Kidney (tissue), 14 donors: ENCODE results near the gene UBTF. TPM values are rescaled to one million over a fixed set of nuclear protein-coding genes. Genes with fewer than 3 reads are reported as not detected.

ENCODE experiments used
- DNase-seq, 5 donors: peaks; one replicate each; pipeline ENCODE4 v3.0.0-alpha.2; 2013 to 2020
- FAIRE-seq: peaks from 2 replicates; lab custom pipeline; 2012; peaks lifted over from hg19 to GRCh38; lab: Jason Lieb, UNC
- H3K27ac ChIP-seq, 2 donors: one replicate each; pipeline ENCODE4 v1.7.0; 2013; ENCODE audit warnings: low read depth in 2 of 2, low read length in 2 of 2, inconsistent platforms in 1 of 2
- H3K27me3 ChIP-seq: one replicate; pipeline ENCODE4 v1.7.1; 2013; ENCODE audit warnings: low read length, inconsistent platforms; ENCODE audit not compliant: control insufficient read depth, insufficient read depth
- H3K36me3 ChIP-seq, 3 donors: one replicate each; pipeline versions ENCODE4 v1.7.0 to v1.7.1; 2013; ENCODE audit warnings: low read length in 3 of 3, control low read depth in 1 of 3, inconsistent platforms in 1 of 3; ENCODE audit not compliant: insufficient read depth in 3 of 3, control insufficient read depth in 2 of 3
- H3K4me1 ChIP-seq, 3 donors: one replicate each; pipeline versions ENCODE4 v1.7.0 to v1.7.1; 2013; ENCODE audit warnings: low read length in 3 of 3, inconsistent platforms in 1 of 3, low read depth in 1 of 3; ENCODE audit not compliant: control insufficient read depth in 2 of 3, insufficient read depth in 2 of 3
- H3K4me3 ChIP-seq, 3 donors: one replicate each; pipeline versions ENCODE4 v1.7.0 to v1.8.1; 2013; ENCODE audit warnings: low read length in 3 of 3, control low read depth in 1 of 3, inconsistent platforms in 1 of 3
- H3K9ac ChIP-seq, 3 donors: one replicate each; pipeline versions ENCODE4 v1.7.0 to v1.7.1; 2013; ENCODE audit warnings: low read length in 3 of 3, control low read depth in 1 of 3, inconsistent platforms in 1 of 3
- H3K9me3 ChIP-seq, 3 donors: one replicate each; pipeline versions ENCODE4 v1.7.0 to v1.7.1; 2013; ENCODE audit warnings: low read length in 3 of 3, control low read depth in 1 of 3, inconsistent platforms in 1 of 3; ENCODE audit not compliant: control insufficient read depth in 2 of 3, insufficient read depth in 1 of 3
- intact Hi-C: fragments of 100-400 bp; cut with DNase I; formaldehyde crosslinking; loops from one replicate; pipeline ENCODE4 v1.11.1; 2022
- polyA plus RNA-seq: library from polyadenylated mRNA; stranded (reverse); fragments of 350-450 nt; fragmentation: Illumina TruSeq; extraction: RNeasy Lipid Tissue Mini Kit (QIAGEN cat#74804); gene quantifications from one replicate; pipeline ENCODE4 v1.2.3, GENCODE V29; 2014; ENCODE audit warnings: low read depth, low replicate concordance; ENCODE audit not compliant: insufficient read depth
- total RNA-seq: library from RNA; stranded (reverse); fragmentation: NEBNext Ultra II Directional; extraction: Animal tissue kit (Norgen Biotek cat#: 25700); gene quantifications from one replicate; pipeline ENCODE4 v1.2.1, GENCODE V29; 2021
- TF ChIP-seq, protein P1 (sequence below): IDR thresholded peaks from 3 replicates; pipeline ENCODE4 v1.5.1; 2012; ENCODE audit warnings: mild to moderate bottlenecking, moderate library complexity, borderline replicate concordance; ENCODE audit not compliant: insufficient read depth; ENCODE audit errors: extremely low read depth
- donor health status: control.
- donor health status: control.
- donor health status: control.
- donor health status: control.
- donor health status: control.
- donor health status: DM: yes; HTN: yes; CAD: no.
- donor health status: Normal renal cell carcinoma (clear cell type).

UBTF gene
- total and polyA plus RNA-seq, 2 donors from 2014 or later: 46.1 to 98.8 TPM

DNA sequence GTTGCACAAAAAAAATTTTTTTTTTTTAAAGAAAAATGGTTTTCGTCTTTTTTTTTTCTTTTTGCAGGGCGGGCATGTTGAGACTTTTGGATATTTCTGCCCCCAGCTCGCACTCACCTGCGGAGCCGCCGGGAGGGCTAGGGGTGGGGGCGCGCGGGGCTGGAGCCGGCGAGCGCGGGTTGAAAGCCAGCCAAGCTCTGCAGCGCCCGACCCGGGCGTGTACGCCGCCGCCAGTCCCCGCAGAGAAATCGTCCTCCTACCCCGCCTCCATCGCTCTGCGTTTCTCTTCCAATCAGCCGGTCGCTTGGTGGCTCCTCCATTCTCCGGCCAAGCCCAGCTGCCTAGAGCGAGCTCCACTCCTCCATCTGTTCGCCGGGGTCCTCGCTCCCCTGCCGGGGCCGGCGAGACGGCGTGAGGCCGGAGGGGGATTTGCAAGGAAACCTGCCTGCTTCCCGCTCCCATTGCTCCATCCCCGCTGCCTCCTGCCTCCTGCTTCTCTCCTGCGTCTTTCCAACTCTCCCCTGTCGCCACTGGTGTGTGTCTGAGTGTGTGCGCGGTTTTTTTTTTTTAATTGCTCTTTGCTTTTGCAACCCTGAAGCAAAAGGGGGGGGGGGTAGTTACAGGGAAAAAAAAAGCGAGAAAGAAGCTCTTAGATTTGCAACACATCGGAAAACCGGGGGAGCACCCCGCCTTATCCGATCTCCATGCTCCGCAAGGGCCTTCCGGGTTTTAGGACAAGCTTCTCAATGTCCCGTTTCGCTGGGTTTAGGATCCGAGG, 1.8 kb upstream of the UBTF start:
- intact Hi-C loops: no loop called here
- peak; percentile 84 to 93 (median 90) for DNase-seq

DNA sequence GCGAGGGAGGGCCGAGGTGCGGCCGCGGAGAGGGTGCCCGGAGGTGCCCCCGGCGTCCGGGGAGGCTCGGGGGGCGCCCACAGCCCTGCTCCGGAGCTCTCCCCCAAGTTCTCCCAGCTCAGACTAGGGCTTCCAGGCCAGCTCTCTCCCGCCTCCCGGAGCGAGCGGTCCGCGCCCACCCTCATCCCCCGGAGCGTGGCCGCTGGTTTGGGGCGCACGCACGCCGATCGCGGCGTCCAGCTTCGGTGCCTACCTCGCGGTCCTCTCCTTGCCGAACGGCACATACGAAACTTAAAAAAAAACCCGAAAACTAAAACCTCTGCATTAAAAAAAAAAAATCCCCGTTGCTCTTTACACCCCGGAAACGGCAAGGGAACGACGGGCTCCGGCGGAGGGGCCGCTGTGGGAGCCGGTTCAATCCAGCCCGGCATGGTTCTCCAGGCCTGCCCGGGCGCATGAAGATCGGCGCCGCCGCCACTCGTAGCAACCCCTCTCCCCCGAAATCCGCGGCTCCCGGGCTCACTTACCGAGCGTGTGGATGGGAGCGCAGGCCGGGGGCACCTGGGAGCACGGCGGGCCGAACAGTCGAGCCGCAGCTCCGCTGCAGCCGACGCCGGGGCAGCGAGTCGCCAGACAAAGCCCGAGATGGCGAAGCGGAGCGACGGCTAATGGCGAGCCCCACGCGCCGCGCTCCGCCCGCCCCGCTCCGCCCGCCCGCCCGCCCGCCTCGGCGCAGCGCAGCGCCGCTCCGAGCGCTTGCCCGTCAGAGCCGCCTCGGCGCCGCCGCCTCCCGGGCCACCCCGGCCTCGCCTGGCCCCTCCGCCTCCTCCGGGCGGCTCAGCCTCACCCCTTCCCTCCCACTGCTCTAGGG, 973 bp upstream of the UBTF start:
- FAIRE-seq: no peak
- peaks cover 6 to 35% (median 30%) of the 10 kb centered on the region in 3 donors for H3K4me1 ChIP-seq
- no peaks in the 10 kb centered on the region for H3K27me3 ChIP-seq
- peak overlapping the region; percentile 95 for H3K27ac ChIP-seq
- peak overlapping the region; percentile 53 to 83 (median 74) for H3K4me3 ChIP-seq
- intact Hi-C loops: no loop called here
- peaks cover 14 to 16% (median 15%) of the 10 kb centered on the region in 3 donors for H3K36me3 ChIP-seq
- peak overlapping the region in 2 of 3 donors; percentile 90 to 91 for H3K9ac ChIP-seq
- DNase-seq: peak; percentile 59 to 88 (median 73)
- TF ChIP-seq, protein P1, sequence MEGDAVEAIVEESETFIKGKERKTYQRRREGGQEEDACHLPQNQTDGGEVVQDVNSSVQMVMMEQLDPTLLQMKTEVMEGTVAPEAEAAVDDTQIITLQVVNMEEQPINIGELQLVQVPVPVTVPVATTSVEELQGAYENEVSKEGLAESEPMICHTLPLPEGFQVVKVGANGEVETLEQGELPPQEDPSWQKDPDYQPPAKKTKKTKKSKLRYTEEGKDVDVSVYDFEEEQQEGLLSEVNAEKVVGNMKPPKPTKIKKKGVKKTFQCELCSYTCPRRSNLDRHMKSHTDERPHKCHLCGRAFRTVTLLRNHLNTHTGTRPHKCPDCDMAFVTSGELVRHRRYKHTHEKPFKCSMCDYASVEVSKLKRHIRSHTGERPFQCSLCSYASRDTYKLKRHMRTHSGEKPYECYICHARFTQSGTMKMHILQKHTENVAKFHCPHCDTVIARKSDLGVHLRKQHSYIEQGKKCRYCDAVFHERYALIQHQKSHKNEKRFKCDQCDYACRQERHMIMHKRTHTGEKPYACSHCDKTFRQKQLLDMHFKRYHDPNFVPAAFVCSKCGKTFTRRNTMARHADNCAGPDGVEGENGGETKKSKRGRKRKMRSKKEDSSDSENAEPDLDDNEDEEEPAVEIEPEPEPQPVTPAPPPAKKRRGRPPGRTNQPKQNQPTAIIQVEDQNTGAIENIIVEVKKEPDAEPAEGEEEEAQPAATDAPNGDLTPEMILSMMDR: no peak
- H3K9me3 ChIP-seq: no peaks in the 10 kb centered on the region

More for the DNA sequence above, 1.8 kb upstream of the UBTF start:
- Histone ChIP-seq H3K9ac (peak overlapping the region; percentile 31 to 91 (median 71)), H3K27ac (peak overlapping the region; percentile 88 to 95), H3K4me3 (peak overlapping the region; percentile 40 to 83 (median 72)), H3K27me3 (no peaks in the 10 kb centered on the region), H3K4me1 (peaks cover 6 to 31% (median 30%) of the 10 kb centered on the region in 3 donors), H3K9me3 (no peaks in the 10 kb centered on the region), H3K36me3 (peaks cover 6 to 9% (median 7%) of the 10 kb centered on the region in 3 donors)
- FAIRE-seq: no peak
- TF ChIP-seq, protein P1: no peak

DNA sequence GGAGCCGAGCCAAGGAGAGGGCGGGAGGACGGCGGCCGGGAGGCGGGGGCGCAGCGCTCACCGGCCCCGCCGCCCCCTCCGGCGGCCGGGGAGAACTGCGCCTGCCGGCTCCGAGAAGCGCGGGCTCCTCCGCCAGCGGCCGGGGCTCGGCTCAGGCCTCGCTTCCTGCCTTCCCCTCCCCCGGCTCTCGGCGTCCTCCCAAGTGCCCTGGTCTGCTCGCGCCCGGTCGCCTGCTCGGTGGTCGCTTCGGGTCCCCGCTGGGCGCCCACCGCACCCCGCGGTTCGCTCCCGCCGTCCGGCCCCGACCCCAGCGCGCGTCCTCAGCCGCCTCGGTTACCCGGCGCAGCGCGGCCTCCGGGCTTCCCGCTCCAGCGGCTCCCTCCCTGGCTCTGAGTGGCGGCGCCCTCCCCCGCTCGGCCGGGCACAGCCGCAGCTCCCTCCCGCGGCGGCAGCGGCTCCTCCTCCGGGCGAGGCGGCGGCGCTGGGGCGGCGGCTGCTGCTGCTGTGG, 313 bp downstream of the UBTF start:
- Histone ChIP-seq H3K27me3 (no peaks in the 10 kb centered on the region), H3K27ac (peak overlapping the region; percentile 92 to 96), H3K9me3 (no peaks in the 10 kb centered on the region), H3K4me3 (peak overlapping the region in 2 of 3 donors; percentile 40 to 64), H3K36me3 (peaks cover 26 to 29% (median 27%) of the 10 kb centered on the region in 3 donors), H3K9ac (peak overlapping the region in 2 of 3 donors; percentile 46 to 52), H3K4me1 (peaks cover 6 to 35% (median 30%) of the 10 kb centered on the region in 3 donors)
- TF ChIP-seq, protein P1: peak; percentile 13
- DNase-seq (peak in 4 of 5 donors; percentile 64 to 88 (median 81)), FAIRE-seq (no peak)
- intact Hi-C loops: no loop called here
